Testis (tissue), 2 donors: ENCODE results near the gene OTOG.

Source experiments
- POLR2A ChIP-seq: fragments of 450-650 bp; IDR thresholded peaks from one replicate; pipeline ENCODE4 v1.6.1; 2017; ENCODE audit warnings: antibody characterized with exemption, mild to moderate bottlenecking, moderate library complexity
- TF ChIP-seq, protein P1 (sequence below), 3 experiments: fragments of 450-650 bp in 2 of 3; fragments of 200-600 bp in 1 of 3; sonication (generic) in 1 of 3; IDR thresholded peaks; one replicate each; pipeline ENCODE4 v1.5.1; 2016 to 2019; ENCODE audit warnings: antibody characterized with exemption in 3 of 3, mild to moderate bottlenecking in 2 of 3, moderate library complexity in 1 of 3

DNA sequence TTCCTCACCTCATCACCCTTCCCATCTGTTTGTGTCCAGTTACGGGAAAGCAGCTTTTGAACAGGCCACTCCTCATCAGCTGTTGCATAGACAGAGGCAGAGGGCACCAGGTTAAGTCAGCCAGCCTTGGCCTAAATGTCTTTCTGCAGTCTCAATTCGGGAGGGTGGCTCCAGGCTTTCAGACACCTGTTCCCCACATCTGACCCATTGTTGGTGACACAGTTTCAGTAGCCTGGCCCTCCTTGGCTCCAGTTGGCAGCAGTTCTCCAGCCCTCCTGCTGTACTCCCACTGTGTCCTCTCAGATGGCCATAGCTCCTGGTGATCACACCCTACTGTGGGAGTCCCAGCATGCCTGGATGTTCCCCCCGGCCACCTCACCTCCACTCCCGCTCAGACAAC, 101.5 kb downstream of the OTOG start:
- TF ChIP-seq, protein P1, sequence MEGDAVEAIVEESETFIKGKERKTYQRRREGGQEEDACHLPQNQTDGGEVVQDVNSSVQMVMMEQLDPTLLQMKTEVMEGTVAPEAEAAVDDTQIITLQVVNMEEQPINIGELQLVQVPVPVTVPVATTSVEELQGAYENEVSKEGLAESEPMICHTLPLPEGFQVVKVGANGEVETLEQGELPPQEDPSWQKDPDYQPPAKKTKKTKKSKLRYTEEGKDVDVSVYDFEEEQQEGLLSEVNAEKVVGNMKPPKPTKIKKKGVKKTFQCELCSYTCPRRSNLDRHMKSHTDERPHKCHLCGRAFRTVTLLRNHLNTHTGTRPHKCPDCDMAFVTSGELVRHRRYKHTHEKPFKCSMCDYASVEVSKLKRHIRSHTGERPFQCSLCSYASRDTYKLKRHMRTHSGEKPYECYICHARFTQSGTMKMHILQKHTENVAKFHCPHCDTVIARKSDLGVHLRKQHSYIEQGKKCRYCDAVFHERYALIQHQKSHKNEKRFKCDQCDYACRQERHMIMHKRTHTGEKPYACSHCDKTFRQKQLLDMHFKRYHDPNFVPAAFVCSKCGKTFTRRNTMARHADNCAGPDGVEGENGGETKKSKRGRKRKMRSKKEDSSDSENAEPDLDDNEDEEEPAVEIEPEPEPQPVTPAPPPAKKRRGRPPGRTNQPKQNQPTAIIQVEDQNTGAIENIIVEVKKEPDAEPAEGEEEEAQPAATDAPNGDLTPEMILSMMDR (IDR thresholded peaks at IDR 0.05), result no peak
- TF ChIP-seq POLR2A, result no peak
